HG03095 (cell line): Measurements from ENCODE around the gene STARD8.

Experiments used
- ATAC-seq: cut with Tn5 transposase; IDR thresholded peaks from one replicate; pipeline ENCODE4 v1.9.1; 2021; ENCODE audit warnings: moderate library complexity; ENCODE audit not compliant: unreplicated experiment

The STARD8 gene

GRCh38 chrX:68748030-68748429 is 100.6 kb downstream of the STARD8 start:
- ATAC-seq: no peak

GRCh38 chrX:68749426-68749825 is 102.0 kb downstream of the STARD8 start:
- no peak for ATAC-seq

- ATAC-seq: no peak
Measured at GRCh38 chrX:68750316-68750715, 102.8 kb downstream of the STARD8 start.

- no peak for ATAC-seq
Measured at GRCh38 chrX:68751372-68751771, 103.9 kb downstream of the STARD8 start.

- ATAC-seq: no peak
Measured at GRCh38 chrX:68753218-68753617, 105.8 kb downstream of the STARD8 start.

GRCh38 chrX:68754406-68754805 is 106.9 kb downstream of the STARD8 start:
- no peak for ATAC-seq

GRCh38 chrX:68755616-68756125 is 108.2 kb downstream of the STARD8 start:
- no peak for ATAC-seq

- ATAC-seq: no peak
Measured at GRCh38 chrX:68757331-68757730, 109.9 kb downstream of the STARD8 start.

GRCh38 chrX:68757731-68758130 is 110.3 kb downstream of the STARD8 start:
- ATAC-seq: no peak

GRCh38 chrX:68758671-68759070 is 111.2 kb downstream of the STARD8 start:
- no peak for ATAC-seq

- ATAC-seq: no peak
Measured at GRCh38 chrX:68761086-68761485, 113.6 kb downstream of the STARD8 start.

GRCh38 chrX:68762766-68763165 is 115.3 kb downstream of the STARD8 start:
- no peak for ATAC-seq

GRCh38 chrX:68763481-68763880 is 116.0 kb downstream of the STARD8 start:
- ATAC-seq: no peak
